NCI-H446 treated with DMSO at 0.1 percent for 48 hours (cell line): ENCODE results near the gene VNN1.

Source experiments
- DNase-seq: peaks from one replicate; lab custom pipeline; 2025; lab: John Stamatoyannopoulos, UW

Gene VNN1

DNA sequence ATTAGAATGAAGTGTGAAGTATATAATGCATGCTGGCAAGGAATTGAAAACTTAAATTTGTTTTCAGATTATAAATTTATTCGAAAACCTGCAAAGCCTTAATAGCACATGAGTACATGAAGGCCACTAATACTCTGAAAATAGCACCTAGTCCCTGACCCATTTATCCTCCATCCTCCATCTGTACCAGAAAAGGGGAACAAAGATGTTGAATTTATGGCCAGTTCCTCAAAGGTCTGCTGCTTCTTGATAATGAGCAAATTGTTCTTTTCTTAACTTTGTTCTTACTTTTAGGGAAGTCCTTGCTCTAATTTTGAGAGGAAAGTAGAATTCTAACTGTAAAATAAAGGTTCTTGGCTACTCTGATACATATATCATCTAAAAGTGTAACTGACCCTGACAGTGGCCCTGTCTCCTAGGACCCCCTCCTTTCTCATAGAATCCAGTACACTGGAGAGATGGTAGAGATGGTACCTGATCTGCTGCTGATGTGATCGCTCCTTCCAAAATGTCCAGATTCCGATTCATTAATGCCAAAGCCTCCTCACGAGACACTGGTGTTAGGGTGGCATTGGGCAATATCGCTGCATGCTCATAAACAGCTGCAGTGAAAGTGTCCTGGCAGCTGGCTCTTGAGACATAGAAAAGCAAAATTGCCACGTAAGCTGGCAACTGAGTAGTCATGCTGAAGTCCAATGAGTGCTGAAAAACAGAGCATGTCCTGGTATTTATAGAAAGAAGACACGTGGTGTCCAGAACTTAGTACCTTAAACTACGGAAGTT lies at the start of gene VNN1:
TSS of gene VNN1 (minus strand) at position 704 of the 783 bp plus-strand sequence. CDS start at position 684, 20 bp downstream.
- DNase-seq, result no peak

GRCh38 chr6:132763269-132763668 lies 49.4 kb upstream of the VNN1 start:
- no peak for DNase-seq

DNA sequence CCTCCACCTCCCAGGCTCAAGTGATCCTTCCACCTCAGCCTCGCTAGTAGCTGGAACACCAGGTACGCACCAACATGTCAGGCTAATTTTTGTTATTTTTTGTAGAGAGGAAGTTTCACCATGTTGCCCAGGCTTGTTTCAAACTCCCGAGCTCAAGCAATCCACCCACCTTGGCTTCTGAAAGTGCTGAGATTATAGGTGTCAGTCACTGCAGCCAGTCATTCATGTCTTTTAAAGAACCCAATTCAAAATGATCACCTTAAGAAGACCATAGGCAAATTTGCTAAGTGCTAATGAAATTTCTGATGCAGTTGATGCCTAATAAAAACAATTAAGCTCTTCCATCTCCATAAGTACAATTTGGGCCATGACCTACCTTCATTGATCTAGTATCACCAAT lies 46.4 kb upstream of the VNN1 start:
- no peak for DNase-seq

DNA sequence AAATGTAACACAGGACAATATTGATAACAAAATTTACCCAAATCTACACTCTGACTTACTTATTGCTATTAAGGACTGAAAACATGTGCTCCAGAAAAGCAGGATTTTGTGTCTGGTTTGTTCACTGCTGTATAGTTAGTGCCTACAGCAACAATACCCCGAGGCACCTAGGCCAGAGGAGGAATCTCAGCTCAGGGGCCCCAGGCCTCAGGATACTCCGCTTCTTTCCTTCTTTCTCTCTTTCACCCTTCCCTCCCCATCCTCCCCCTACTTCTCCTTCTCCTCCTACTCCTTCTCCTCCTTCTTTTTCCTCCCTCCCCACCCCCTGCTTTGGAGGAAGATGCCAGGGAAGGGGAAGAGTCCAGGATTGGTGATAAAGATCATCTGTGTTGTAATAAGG lies 44.8 kb upstream of the VNN1 start:
- no peak for DNase-seq

- DNase-seq, result no peak
These were observed 38.4 kb upstream of the VNN1 start for GRCh38 chr6:132752255-132752654.

- no peak for DNase-seq
These were observed 38.0 kb upstream of the VNN1 start for GRCh38 chr6:132751828-132752227.

DNA sequence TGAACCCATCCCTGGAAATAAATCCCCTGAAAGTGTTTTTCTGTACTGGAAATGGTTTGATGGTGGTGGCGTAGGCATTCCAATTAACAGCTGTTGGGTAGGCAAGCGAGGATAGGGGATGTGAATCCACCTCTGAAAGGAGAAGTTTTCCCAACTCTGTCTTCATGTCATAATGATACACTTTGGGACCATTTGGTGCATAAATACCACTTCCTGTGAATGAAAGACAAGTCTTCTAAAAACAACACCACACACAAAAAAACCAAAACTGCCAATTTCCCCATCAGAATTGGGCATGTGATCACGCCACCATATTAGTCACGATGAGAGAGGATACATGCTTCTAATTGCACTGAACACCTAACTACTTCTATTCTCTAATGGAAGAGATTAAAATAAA lies 37.5 kb upstream of the VNN1 start:
- no peak for DNase-seq

DNA sequence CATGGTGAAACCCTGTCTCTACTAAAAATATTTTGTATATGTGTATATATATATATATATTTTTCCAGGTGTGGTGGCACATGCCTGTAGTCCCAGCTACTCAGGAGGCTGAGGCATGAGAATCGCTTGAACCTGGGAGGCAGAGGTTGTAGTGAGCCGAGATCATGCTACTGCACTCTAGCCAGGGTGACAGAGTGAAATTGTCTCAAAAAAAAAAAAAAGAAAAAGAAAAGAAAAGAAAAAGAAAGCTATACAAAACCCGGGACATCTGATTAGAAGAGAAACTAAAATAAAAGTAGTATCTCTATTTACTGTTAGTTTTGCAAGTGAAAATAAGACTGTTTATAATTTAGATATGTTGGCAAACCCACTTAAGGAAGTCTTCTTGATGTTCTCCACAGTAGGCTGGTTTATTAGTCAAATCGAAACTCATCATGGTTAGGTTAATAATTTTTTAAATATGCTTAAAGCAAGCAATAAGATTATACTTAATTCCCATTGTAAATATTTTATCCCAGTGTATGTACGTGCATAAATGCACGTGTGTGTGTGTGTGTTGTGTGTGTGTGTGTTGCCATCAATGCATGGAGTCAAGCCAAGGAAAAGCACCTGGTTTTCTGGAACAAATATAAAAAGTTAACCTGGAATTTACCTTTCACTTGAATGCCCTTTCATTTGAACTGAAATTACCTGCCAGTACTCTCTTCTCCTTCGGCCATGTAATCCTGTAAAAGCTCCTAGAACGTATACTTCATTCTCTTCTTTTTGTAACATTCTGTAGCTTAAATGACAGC lies 36.8 kb upstream of the VNN1 start:
- DNase-seq, result no peak

GRCh38 chr6:132749111-132749510 lies 35.3 kb upstream of the VNN1 start:
- no peak for DNase-seq

DNA sequence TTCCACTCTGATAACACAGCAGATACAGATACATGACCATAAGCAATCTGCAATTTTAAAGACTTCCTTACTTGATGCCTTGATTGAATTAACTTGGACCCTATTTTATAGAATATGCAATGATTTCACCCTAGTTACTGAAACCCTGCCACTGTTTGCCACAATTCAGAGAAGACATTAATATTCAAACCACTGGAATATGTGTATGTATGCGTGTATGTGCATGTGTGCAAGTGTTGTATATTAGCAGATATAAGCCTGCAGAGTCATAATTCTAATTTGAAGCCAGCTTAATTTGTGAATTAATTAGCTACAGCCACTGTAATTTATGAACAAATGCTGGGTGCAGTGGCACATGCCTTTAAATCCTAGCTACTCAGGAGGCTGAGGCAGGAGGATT lies 34.6 kb upstream of the VNN1 start:
- no peak for DNase-seq

DNA sequence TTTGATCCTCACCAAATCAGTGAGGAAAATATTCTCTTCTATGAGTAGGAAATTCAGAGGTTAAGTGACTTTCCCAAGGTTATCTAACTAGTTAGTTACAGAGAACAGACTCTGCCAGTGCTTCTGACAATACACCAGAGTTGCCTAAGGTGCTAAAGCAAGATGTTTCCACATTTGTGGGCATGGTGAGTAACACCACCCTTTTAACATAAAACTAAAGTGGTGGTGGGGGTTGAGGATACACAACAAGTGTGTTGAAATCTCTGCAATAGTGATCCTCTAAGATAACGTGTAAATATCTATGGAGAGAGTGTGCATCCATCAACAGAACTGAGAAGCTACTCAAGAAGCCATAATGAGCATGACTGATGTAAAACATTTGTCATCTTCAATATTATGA lies 32.2 kb upstream of the VNN1 start:
- DNase-seq, result no peak

DNA sequence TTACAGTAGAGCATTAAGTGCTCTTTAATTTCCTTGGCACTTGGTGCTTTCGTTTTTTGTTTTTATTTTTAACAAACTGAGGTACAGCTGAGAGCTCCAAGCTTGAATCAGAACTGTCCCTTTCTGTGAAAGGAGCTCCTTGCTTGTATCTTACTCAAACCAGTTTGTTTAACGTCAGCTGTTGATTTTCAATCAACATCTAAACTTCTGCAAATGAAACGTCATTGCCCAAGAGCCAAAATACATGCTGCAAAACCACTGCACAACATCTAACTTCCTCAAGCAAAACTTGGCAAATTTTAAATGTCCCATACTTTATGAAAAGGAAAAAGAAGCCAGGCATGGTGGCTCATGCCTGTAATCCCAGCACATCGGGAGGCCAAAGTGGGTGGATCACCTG lies 28.6 kb upstream of the VNN1 start:
- DNase-seq, result no peak

- no peak for DNase-seq
These were observed 27.4 kb upstream of the VNN1 start for GRCh38 chr6:132741281-132741680.

GRCh38 chr6:132736239-132736638 lies 22.4 kb upstream of the VNN1 start:
- no peak for DNase-seq

DNA sequence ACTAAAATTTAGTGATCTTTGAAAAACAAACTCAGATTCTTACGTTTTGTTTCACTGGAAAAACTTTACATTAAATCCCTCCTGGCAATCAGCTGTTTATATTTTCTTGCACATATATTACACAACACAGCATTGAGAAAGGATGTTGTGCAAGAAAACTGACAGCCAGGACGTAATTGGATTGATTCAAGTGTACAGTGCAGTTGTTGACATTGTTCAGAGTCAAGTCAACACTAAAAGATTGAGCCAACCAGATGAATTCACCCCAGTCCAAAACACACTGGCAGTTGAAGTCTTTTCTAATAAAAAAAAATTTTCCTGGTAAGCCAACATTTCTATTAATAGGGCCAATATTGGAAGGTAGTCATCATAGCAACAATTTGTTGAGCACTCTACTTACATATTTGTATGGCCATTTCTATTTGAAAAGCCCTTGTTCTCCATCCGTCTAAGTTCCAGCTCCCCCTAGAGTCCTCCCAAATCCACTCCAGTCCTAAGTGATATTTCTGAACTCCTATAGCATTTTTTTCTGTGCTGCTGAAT lies 20.9 kb upstream of the VNN1 start:
- no peak for DNase-seq

- DNase-seq, result no peak
These were observed 20.0 kb upstream of the VNN1 start for GRCh38 chr6:132733814-132734213.

DNA sequence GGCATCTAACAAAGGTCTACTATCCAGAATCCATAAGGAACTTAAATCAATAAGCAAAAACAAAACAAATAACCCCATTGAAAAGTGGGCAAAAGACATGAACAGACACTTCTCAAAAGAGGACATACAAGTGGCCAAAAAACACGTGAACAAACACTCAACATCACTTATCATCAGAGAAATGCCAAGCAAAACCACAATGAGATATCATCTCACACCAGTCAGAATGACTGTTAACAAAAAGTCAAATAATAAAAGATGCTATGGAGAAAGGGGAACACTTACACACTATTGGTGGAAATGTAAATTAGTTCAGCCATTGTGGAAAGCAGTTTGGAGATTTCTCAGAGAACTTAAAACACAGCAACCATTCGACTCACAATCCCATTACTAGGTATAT lies 19.4 kb upstream of the VNN1 start:
- no peak for DNase-seq

DNA sequence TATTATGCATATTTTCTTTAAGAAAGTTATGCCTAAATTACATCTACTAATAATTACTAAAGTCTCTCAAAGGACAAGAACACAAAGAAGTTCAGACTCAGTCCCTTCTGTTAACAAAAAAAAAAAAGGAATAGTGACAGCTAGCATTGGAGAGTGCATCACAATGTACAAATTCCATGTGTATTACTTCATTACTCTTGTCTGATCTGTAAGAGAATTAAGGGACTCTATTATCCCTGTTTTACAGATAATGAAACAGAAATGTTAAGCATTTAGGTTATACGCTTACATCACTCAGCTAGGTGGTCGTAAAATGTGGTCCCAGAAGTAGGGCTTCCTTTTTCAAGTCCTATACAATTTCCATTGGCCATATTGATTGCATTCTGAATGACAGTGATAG lies 17.2 kb upstream of the VNN1 start:
- DNase-seq, result no peak

GRCh38 chr6:132730560-132730959 lies 16.7 kb upstream of the VNN1 start:
- DNase-seq, result no peak

GRCh38 chr6:132728616-132729015 lies 14.8 kb upstream of the VNN1 start:
- no peak for DNase-seq

DNA sequence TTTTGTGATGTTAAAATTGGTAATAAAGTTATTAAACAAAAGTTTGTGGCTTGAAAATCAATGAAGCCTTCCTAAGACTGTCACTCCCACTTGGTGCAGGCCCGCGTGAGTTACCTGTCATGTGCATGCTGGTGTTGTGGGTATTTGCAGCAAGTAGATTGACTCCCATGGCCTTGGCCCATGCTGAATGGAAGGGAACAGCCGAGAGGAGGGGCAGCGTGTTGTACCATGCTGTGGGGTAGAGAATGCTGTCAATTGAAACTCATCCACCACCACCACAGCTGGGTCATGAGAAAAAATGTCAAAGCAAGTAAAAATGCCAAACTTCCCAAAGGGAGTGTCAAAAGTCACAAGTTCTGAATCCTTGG lies 12.7 kb upstream of the VNN1 start:
- no peak for DNase-seq

- no peak for DNase-seq
These were observed 12.2 kb upstream of the VNN1 start for GRCh38 chr6:132725947-132726607.

DNA sequence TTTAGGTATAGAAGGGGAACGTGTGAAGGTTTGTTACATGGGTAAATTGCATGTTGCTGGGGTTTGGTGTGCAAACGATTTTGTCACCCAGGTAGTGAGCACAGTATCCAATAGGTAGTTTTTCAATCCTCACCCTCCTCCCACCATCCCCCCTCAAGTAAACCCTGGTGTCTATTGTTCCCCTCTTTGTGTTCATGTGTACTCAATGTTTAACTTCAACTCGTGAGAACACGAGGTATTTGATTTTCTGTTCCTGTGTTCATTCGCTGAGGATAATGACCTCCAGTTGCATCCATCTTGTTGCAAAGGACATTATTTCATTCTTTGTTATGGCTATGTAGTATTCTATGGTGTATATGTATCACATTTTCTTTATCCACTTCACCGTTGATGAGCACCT lies 11.6 kb upstream of the VNN1 start:
- no peak for DNase-seq
